ENCODE results near the gene SARDH. TPM values are rescaled to one million over a fixed set of nuclear protein-coding genes. Genes with fewer than 3 reads are reported as not detected.

Gene SARDH
- total RNA-seq, 1 experiment from 2014 or later, result 5.6 TPM

DNA sequence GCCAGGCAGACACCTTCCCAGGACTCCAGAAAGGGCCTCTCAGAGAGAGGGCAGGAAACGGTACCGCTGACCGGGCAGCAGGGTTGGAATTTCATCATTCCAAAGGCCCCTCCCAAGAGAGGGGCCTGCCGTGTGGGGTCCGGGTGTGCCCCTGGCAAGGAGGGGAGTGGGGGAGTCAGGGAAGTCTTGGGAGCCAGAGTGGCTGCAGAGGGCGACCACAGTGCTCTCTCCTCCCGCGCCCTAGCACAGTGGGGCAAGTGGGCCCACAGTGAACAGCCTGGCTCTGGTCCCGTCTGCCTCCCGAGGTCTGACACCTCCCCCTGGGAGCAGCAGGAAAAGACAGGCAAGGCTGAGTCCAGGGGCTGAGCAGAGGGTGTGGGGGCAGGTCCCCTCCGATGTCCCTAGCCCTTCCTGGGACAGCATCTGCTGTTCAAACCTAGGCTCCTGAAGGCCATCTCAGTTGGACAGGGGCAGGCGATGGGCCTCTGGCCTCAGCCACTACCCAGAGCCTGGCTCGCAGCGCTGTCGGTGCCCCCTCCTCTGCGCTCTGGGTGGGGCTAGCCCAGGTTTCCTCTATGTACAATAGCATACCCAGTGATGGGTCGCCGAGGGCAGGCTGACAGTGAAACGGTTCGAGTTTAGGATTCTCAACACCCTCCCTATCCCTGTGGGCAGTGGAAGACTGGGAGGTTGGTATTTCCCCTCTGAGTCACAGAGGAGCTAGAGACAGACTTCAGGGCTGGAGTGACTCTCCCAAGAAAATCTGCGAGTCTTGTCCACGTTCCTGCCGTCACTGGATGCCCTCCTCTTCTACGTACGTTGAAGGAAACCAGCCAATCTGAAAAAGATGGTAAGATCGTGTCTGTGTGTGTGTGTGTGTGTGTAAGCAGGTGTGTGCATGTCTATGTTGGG is 25.4 kb upstream of the SARDH start (continued):
- TF ChIP-seq EZH2phosphoT487 (IDR thresholded peaks at IDR 0.05; ENCODE audit: borderline replicate concordance), result no peak
- no peak for TF ChIP-seq FOSL1 (IDR thresholded peaks at IDR 0.05; ENCODE audit: low read depth)
- TF ChIP-seq, protein P1, sequence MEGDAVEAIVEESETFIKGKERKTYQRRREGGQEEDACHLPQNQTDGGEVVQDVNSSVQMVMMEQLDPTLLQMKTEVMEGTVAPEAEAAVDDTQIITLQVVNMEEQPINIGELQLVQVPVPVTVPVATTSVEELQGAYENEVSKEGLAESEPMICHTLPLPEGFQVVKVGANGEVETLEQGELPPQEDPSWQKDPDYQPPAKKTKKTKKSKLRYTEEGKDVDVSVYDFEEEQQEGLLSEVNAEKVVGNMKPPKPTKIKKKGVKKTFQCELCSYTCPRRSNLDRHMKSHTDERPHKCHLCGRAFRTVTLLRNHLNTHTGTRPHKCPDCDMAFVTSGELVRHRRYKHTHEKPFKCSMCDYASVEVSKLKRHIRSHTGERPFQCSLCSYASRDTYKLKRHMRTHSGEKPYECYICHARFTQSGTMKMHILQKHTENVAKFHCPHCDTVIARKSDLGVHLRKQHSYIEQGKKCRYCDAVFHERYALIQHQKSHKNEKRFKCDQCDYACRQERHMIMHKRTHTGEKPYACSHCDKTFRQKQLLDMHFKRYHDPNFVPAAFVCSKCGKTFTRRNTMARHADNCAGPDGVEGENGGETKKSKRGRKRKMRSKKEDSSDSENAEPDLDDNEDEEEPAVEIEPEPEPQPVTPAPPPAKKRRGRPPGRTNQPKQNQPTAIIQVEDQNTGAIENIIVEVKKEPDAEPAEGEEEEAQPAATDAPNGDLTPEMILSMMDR (IDR thresholded peaks at IDR 0.05 in 2 of 3, conservative IDR thresholded peaks at IDR 0.05 in 1 of 3; ENCODE audit: borderline replicate concordance in 1 of 3, insufficient read depth in 1 of 3, low read depth in 2 of 3, low read length in 2 of 3), result no peak
- no peak for TF ChIP-seq SP1 (IDR thresholded peaks at IDR 0.05; ENCODE audit: low read depth)

DNA sequence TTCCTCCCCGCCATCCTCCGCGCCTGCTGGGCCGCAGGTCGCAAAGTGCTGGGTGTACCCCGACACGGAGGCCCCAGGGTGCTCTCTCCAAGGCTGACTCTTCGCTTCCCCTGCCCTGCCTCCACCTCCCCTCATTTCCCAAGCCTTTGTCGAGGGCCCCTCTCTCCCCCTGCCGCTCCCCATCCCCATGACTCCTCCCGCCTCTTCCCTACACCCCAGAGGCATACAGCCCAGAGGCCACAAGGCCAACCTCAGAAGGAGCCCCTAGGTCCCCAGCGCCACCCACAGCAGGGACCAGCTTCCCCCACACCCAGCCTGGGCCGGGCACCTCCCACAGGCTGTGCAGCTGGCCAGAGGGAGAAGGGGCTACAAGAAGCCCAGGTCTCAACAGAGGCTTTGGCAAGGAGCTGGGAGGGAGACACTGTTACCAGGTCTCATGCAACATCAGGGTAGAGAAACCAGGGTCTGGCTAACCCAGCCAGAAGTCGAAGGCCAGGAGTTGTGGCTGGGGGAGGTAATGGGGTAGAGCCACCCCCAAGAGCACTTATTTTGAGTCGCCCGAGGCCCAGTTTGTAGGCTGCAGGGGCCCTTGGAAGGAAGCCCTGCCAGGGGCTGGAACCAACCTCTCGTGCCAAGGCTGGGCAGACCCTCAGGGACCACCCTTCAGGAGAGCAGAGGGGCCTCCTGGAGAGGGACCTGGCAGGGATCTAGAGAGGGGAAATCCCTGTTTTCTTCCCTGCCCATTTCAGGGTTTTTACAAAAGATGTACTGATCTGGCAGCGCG is 24.5 kb upstream of the SARDH start:
- POLR2A ChIA-PET, result no interaction called here
- CTCF ChIA-PET, result no interaction called here
- TF ChIP-seq SRF (IDR thresholded peaks at IDR 0.05; ENCODE audit: low read depth) (no peak), CBX3 (IDR thresholded peaks at IDR 0.05; ENCODE audit: low read depth) (no peak), ZFX (IDR thresholded peaks at IDR 0.05) (no peak), SP1 (IDR thresholded peaks at IDR 0.05; ENCODE audit: low read depth) (no peak), POLR2AphosphoS5 (IDR thresholded peaks at IDR 0.05; ENCODE audit: low read depth, low read length) (no peak), POLR2A (IDR thresholded peaks at IDR 0.05; ENCODE audit: borderline replicate concordance, extremely low read depth, insufficient read depth, insufficient read length) (no peak), JUND (IDR thresholded peaks at IDR 0.05) (no peak), TCF7L2 (IDR thresholded peaks at IDR 0.05; ENCODE audit: borderline replicate concordance, extremely low read depth, insufficient read depth, insufficient read length) (no peak), ELF1 (IDR thresholded peaks at IDR 0.05; ENCODE audit: borderline replicate concordance, low read depth) (no peak), CEBPB (IDR thresholded peaks at IDR 0.05; ENCODE audit: low read depth) (no peak)
- TF ChIP-seq, protein P2, sequence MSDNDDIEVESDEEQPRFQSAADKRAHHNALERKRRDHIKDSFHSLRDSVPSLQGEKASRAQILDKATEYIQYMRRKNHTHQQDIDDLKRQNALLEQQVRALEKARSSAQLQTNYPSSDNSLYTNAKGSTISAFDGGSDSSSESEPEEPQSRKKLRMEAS (IDR thresholded peaks at IDR 0.05), result no peak
- TF ChIP-seq, protein P1 (IDR thresholded peaks at IDR 0.05 in 2 of 3, conservative IDR thresholded peaks at IDR 0.05 in 1 of 3; ENCODE audit: borderline replicate concordance in 1 of 3, insufficient read depth in 1 of 3, low read depth in 2 of 3, low read length in 2 of 3), result no peak
- TF ChIP-seq, protein P3, sequence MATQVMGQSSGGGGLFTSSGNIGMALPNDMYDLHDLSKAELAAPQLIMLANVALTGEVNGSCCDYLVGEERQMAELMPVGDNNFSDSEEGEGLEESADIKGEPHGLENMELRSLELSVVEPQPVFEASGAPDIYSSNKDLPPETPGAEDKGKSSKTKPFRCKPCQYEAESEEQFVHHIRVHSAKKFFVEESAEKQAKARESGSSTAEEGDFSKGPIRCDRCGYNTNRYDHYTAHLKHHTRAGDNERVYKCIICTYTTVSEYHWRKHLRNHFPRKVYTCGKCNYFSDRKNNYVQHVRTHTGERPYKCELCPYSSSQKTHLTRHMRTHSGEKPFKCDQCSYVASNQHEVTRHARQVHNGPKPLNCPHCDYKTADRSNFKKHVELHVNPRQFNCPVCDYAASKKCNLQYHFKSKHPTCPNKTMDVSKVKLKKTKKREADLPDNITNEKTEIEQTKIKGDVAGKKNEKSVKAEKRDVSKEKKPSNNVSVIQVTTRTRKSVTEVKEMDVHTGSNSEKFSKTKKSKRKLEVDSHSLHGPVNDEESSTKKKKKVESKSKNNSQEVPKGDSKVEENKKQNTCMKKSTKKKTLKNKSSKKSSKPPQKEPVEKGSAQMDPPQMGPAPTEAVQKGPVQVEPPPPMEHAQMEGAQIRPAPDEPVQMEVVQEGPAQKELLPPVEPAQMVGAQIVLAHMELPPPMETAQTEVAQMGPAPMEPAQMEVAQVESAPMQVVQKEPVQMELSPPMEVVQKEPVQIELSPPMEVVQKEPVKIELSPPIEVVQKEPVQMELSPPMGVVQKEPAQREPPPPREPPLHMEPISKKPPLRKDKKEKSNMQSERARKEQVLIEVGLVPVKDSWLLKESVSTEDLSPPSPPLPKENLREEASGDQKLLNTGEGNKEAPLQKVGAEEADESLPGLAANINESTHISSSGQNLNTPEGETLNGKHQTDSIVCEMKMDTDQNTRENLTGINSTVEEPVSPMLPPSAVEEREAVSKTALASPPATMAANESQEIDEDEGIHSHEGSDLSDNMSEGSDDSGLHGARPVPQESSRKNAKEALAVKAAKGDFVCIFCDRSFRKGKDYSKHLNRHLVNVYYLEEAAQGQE (IDR thresholded peaks at IDR 0.05; ENCODE audit: low read depth), result no peak

More for the DNA sequence above, 24.5 kb upstream of the SARDH start:
- Histone ChIP-seq H3K9me2 (ENCODE audit: insufficient read depth) (no peaks in the 10 kb centered on the region), H3K27me3 (ENCODE audit: insufficient read depth, low read length) (no peaks in the 10 kb centered on the region), H3K79me2 (ENCODE audit: insufficient read depth, low read length) (no peaks in the 10 kb centered on the region), H3K9ac (ENCODE audit: low read length) (no peak overlapping the region), H3K9me3 (ENCODE audit: control insufficient read depth in 1 of 2, insufficient read depth in 1 of 2, low read depth in 1 of 2, low read length in 2 of 2) (peaks cover 3 to 5% of the 10 kb centered on the region in 2 experiments; a peak in 2 of 4 replicates), H3K4me1 (ENCODE audit: control insufficient read depth in 1 of 2, insufficient read depth in 2 of 2, low read length in 2 of 2) (peaks cover 0 to 7% of the 10 kb centered on the region in 2 experiments; a peak in 1 of 4 replicates), H3K36me3 (ENCODE audit: control insufficient read depth in 1 of 2, insufficient read depth in 2 of 2, low read length in 2 of 2) (peaks cover 4 to 7% of the 10 kb centered on the region in 2 experiments; a peak in 3 of 4 replicates), H4K20me1 (ENCODE audit: insufficient read depth) (no peaks in the 10 kb centered on the region), H3K4me2 (ENCODE audit: low read length) (no peak overlapping the region), H2AFZ (ENCODE audit: low read depth, low read length, poor library complexity, severe bottlenecking) (no peak overlapping the region), H3K4me3 (replicated peaks in 1 of 2; ENCODE audit: low read depth in 1 of 2, low read length in 2 of 2) (no peak overlapping the region), H3K27ac (ENCODE audit: low read depth, low read length) (no peak overlapping the region)
- no TSS peak for BruUV-seq (replicated peaks)
- DNase-seq (ENCODE audit: low read depth, low spot score) (no peak), ATAC-seq (no peak)
- intact Hi-C loops (cut with micrococcal nuclease), result no loop called here
- RAD21 ChIA-PET (ENCODE audit: low non-redundant PET in 1 of 2, low total read pairs in 2 of 2, uncharacterized antibody in 2 of 2, unreplicated experiment in 2 of 2), result no interaction called here

Data from HCT116 (cell line).